GM12872 (cell line): ENCODE measurements around the gene ACOT12.

Source experiments
- TF ChIP-seq, protein P1 (sequence below): IDR thresholded peaks from 3 replicates; pipeline ENCODE4 v1.5.1; 2011; ENCODE audit warnings: low read depth, mild to moderate bottlenecking, low read length, moderate library complexity; ENCODE audit not compliant: insufficient read depth

The ACOT12 gene

GRCh38 chr5:81337803-81338202 lies 56.1 kb downstream of the ACOT12 start:
- TF ChIP-seq, protein P1, sequence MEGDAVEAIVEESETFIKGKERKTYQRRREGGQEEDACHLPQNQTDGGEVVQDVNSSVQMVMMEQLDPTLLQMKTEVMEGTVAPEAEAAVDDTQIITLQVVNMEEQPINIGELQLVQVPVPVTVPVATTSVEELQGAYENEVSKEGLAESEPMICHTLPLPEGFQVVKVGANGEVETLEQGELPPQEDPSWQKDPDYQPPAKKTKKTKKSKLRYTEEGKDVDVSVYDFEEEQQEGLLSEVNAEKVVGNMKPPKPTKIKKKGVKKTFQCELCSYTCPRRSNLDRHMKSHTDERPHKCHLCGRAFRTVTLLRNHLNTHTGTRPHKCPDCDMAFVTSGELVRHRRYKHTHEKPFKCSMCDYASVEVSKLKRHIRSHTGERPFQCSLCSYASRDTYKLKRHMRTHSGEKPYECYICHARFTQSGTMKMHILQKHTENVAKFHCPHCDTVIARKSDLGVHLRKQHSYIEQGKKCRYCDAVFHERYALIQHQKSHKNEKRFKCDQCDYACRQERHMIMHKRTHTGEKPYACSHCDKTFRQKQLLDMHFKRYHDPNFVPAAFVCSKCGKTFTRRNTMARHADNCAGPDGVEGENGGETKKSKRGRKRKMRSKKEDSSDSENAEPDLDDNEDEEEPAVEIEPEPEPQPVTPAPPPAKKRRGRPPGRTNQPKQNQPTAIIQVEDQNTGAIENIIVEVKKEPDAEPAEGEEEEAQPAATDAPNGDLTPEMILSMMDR = no peak

- TF ChIP-seq, protein P1 = no peak
Observed at GRCh38 chr5:81336556-81336955, 57.4 kb downstream of the ACOT12 start.

- TF ChIP-seq, protein P1 = no peak
Observed at GRCh38 chr5:81335946-81336345, 58.0 kb downstream of the ACOT12 start.

DNA sequence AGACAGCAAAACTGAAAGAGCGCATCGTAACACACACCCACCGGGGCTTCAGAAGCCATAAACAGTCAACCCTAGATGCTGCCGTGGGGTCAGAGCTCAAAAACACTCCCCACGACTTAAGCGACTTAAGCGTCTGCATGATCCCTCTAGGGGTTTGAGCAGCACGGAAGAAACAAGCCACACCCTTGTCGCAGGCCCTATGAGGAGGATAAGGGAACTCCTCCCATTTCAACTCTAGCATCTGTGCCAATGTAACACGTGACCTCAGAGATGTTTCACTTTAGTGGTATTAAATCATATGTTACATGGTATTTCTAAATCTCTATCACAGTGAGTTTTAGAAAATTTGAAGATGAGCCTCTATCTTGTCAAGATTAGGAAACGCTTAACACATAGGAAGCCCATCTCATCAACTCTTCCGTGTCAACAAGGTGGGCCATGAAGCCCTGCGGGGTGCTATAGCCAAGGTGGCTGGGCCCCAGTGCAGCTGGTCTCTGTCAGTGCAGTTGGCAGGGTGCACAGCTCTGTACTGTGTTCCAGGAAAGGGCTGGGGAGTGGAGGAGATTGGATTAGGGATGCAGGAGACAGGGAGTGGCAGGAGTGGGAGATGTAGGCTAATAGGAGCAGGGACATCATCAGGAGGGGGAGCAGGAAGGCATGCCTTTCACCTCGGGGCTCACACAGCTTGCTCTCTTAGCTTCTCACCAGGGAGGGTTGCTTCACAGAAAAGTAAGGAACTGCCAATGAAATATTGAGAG lies 59.5 kb downstream of the ACOT12 start:
- TF ChIP-seq, protein P1 = no peak

DNA sequence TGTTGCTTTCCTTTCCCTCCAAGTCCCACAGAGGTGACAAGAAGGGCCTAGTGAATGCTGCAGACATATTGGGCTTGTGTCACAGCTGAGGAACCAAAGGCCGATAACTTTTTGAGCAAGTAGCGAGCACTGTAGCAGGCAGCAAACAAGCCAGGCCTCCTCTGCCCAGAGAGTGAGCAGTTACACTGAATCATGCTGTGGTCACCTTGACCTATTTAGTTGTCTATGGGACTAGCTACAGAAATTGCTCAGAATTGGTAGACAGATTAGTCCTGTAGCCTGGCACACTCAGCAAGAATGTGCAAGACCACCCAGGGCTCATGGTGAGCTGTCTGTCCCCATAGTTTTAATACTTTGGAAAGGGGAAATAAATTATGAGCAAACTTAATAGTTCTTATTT lies 67.4 kb downstream of the ACOT12 start:
- TF ChIP-seq, protein P1 = no peak

- TF ChIP-seq, protein P1 = no peak
Observed at GRCh38 chr5:81317536-81317935, 76.4 kb downstream of the ACOT12 start.

DNA sequence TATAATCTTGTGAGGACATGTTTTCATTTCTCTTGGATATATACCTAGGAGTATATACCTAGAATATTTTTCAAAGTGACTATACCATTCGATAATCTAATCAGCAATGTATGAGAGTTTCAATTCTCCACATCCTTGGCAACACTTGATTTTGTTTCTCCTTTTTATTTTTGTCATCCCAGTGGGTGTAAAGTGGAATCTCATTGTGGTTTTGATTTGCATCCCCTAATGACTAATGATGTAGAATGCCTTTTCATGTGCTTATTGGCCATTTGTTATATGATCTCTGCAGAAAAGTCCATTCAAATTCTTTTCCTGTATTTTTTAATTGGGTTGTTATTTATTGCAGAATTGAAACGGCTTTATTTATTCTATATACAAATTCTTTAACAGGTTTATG lies 77.4 kb downstream of the ACOT12 start:
- TF ChIP-seq, protein P1 = no peak

DNA sequence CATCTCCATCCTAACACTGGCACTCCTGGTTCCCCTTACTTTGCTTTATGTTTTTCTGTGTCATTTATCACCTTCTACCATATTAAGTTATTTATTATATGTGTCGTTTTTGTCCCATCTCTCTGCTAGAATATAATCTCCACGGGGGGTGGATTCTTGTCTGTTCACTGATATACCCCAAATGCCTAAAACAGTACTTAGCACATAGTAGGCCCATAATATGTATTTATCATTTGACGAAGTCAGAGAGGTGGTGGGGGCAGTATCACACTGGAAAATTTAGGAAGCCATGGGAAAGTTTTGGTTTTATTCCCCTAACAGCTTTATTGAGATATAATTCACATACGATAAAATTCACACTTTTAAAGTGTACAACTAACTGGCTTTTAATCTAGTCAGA lies 78.1 kb downstream of the ACOT12 start:
- TF ChIP-seq, protein P1 = no peak
